Measurements from ENCODE around the gene CADM1.

Gene CADM1

GRCh38 chr11:115306689-115307088 lies 197.5 kb downstream of the CADM1 start:
- no peak for DNase-seq

- no peak for DNase-seq
These were observed 199.3 kb downstream of the CADM1 start for GRCh38 chr11:115304774-115305472.

- no peak for DNase-seq
These were observed 200.2 kb downstream of the CADM1 start for GRCh38 chr11:115303929-115304531.

- DNase-seq, result no peak
These were observed 201.1 kb downstream of the CADM1 start for GRCh38 chr11:115302946-115303703.

GRCh38 chr11:115300660-115301428 lies 203.4 kb downstream of the CADM1 start:
- no peak for DNase-seq

GRCh38 chr11:115298300-115299012 lies 205.8 kb downstream of the CADM1 start:
- no peak for DNase-seq

GRCh38 chr11:115297330-115297729 lies 206.9 kb downstream of the CADM1 start:
- DNase-seq, result no peak

- no peak for DNase-seq
These were observed 212.9 kb downstream of the CADM1 start for GRCh38 chr11:115291325-115291724.

GRCh38 chr11:115290893-115291292 lies 213.3 kb downstream of the CADM1 start:
- no peak for DNase-seq

GRCh38 chr11:115290479-115290878 lies 213.7 kb downstream of the CADM1 start:
- DNase-seq, result no peak

- DNase-seq, result no peak
These were observed 216.9 kb downstream of the CADM1 start for GRCh38 chr11:115287266-115287665.

GRCh38 chr11:115286614-115287013 lies 217.6 kb downstream of the CADM1 start:
- no peak for DNase-seq

GRCh38 chr11:115284773-115285172 lies 219.4 kb downstream of the CADM1 start:
- no peak for DNase-seq

GRCh38 chr11:115282923-115283322 lies 221.3 kb downstream of the CADM1 start:
- no peak for DNase-seq

- DNase-seq, result no peak
These were observed 223.4 kb downstream of the CADM1 start for GRCh38 chr11:115280775-115281174.

GRCh38 chr11:115279813-115280761 lies 224.1 kb downstream of the CADM1 start:
- DNase-seq, result no peak

- DNase-seq, result no peak
These were observed 227.4 kb downstream of the CADM1 start for GRCh38 chr11:115276799-115277198.

GRCh38 chr11:115276191-115276590 lies 228.0 kb downstream of the CADM1 start:
- no peak for DNase-seq

GRCh38 chr11:115275045-115275444 lies 229.2 kb downstream of the CADM1 start:
- DNase-seq, result no peak

GRCh38 chr11:115272925-115273324 lies 231.3 kb downstream of the CADM1 start:
- no peak for DNase-seq

- no peak for DNase-seq
These were observed 232.6 kb downstream of the CADM1 start for GRCh38 chr11:115271643-115272042.

All from DMS 273 treated with DMSO at 0.1 percent for 48 hours (cell line).